Pancreas (tissue), 10 donors: Measurements from ENCODE around the gene PPFIA2. TPM values are rescaled to one million over a fixed set of nuclear protein-coding genes. Genes with fewer than 3 reads are reported as not detected.

ENCODE experiments used
- ATAC-seq, 4 donors: fragments of 200-7000 bp; cut with Tn5 transposase; one replicate each; pipeline versions ENCODE4 v1.8.0 to v1.9.1; 2020; ENCODE audit warnings: mild to moderate bottlenecking in 4 of 4, moderate library complexity in 4 of 4
- DNase-seq, 6 donors: peaks; one replicate each; pipeline ENCODE4 v3.0.0-alpha.2; 2020
- FAIRE-seq: peaks from 2 replicates; lab custom pipeline; 2012; peaks lifted over from hg19 to GRCh38; lab: Jason Lieb, UNC
- H3K27ac ChIP-seq, 4 donors: fragments of 200-600 bp; sonication (generic); 1 replicate in 3 of 4; 2 replicates in 1 of 4; pipeline versions ENCODE4 v1.5.0 to v1.8.0; 2020
- H3K27me3 ChIP-seq, 4 donors: fragments of 200-600 bp; one replicate each; pipeline ENCODE4 v1.8.0; 2021
- H3K36me3 ChIP-seq, 3 donors: fragments of 200-600 bp; sonication (generic) in 1 of 3; one replicate each; pipeline versions ENCODE4 v1.5.0 to v1.8.0; 2020 to 2021
- H3K4me1 ChIP-seq, 3 donors: fragments of 200-600 bp; one replicate each; pipeline ENCODE4 v1.8.0; 2021
- H3K4me3 ChIP-seq, 4 donors: fragments of 200-600 bp; sonication (generic) in 2 of 4; one replicate each; pipeline versions ENCODE4 v1.5.0 to v1.8.0; 2020 to 2021
- H3K9me3 ChIP-seq, 4 donors: fragments of 200-600 bp; one replicate each; pipeline ENCODE4 v1.8.0; 2021
- WGBS, 2 donors: extraction: QIAGEN DNeasy Blood & Tissue Kit; methylation state at CpG; one replicate each; pipeline ENCODE4 v1.1.7; 2013; 5-methylcytosine and 5-hydroxymethylcytosine counted together
- intact Hi-C, 3 donors: fragments of 100-400 bp; cut with DNase I; formaldehyde crosslinking; loops; one replicate each; pipeline versions ENCODE4 v1.11.1 to v1.14.2; 2022
- polyA plus RNA-seq, 2 donors: library from polyadenylated mRNA; stranded (reverse); fragments of 200-250 nt; gene quantifications; one replicate each; pipeline ENCODE4 v1.2.3, GENCODE V29; 2013
- total RNA-seq, 6 donors: library from RNA; stranded (reverse); fragmentation: NEBNext Ultra II Directional in 4 of 6; extraction: Animal tissue kit (Norgen Biotek cat#: 25700) in 4 of 6; gene quantifications; one replicate each; pipeline versions ENCODE4 v1.2.1 to v1.2.4, GENCODE V29; 2021 to 2023
- TF ChIP-seq, protein P1 (sequence below), 4 donors: fragments of 200-600 bp; sonication (generic) in 3 of 4; IDR thresholded peaks; one replicate each; pipeline versions ENCODE4 v1.5.0 to v1.8.0; 2021; ENCODE audit warnings: antibody characterized with exemption in 4 of 4
- donor health status: healthy with polysubstance abuse.
- donor health status: DM: no; HTN: no; CAD: no; lungs with moderate emphysema.
- donor health status: DM: no; HTN: no; CAD: no.
- donor health status: control.
- donor health status: control.
- donor health status: Bipolar disorder and iron deficiency.
- donor health status: DM: yes; HTN: yes; CAD: no.
- donor health status: DM: no; HTN: no; CAD: no.
- donor health status: DM: no; HTN: no; CAD: no.
- donor health status: DM: yes; HTN: yes; CAD: no.

PPFIA2 gene
- total and polyA plus RNA-seq, 8 donors = 0.35 to 1.9 (median 0.55) TPM; not detected in 1

DNA sequence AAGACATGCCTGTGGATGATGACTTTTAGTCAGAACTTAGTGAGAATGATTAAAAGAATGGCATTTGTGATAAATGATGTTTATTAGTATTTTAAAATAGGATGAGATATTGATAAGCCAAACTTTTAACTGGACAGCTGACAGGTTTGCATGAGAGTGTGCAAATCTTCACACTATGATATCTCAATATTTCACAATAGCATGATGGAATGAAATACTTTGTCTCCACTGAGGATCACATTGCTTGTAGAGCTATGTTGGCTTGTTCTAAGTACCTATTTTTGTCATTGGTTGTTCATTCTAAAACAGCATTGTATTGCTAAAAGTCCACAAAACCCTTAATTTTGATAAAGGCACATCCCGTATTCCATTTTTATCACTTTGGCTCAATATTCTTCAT is 359.1 kb downstream of the PPFIA2 start:
- TF ChIP-seq, protein P1, sequence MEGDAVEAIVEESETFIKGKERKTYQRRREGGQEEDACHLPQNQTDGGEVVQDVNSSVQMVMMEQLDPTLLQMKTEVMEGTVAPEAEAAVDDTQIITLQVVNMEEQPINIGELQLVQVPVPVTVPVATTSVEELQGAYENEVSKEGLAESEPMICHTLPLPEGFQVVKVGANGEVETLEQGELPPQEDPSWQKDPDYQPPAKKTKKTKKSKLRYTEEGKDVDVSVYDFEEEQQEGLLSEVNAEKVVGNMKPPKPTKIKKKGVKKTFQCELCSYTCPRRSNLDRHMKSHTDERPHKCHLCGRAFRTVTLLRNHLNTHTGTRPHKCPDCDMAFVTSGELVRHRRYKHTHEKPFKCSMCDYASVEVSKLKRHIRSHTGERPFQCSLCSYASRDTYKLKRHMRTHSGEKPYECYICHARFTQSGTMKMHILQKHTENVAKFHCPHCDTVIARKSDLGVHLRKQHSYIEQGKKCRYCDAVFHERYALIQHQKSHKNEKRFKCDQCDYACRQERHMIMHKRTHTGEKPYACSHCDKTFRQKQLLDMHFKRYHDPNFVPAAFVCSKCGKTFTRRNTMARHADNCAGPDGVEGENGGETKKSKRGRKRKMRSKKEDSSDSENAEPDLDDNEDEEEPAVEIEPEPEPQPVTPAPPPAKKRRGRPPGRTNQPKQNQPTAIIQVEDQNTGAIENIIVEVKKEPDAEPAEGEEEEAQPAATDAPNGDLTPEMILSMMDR (IDR thresholded peaks at IDR 0.05) = no peak
- 80 to 93% methylated on average over 1 of the region's 1 CpG for WGBS, 2 donors
- no peak for FAIRE-seq
- H3K36me3 ChIP-seq = no peaks in the 10 kb centered on the region
- ATAC-seq = no peak
- no peaks in the 10 kb centered on the region for H3K4me1 ChIP-seq
- no peak overlapping the region for H3K4me3 ChIP-seq
- H3K27me3 ChIP-seq = no peaks in the 10 kb centered on the region
- intact Hi-C loops = no loop called here
- no peak overlapping the region for H3K27ac ChIP-seq
- DNase-seq = no peak
- no peaks in the 10 kb centered on the region for H3K9me3 ChIP-seq

GRCh38 chr12:81395431-81395830 is 363.7 kb downstream of the PPFIA2 start:
- intact Hi-C loops = no loop called here
- H3K36me3 ChIP-seq = no peaks in the 10 kb centered on the region
- ATAC-seq = no peak
- no peak for FAIRE-seq
- H3K4me3 ChIP-seq = no peak overlapping the region
- TF ChIP-seq, protein P1 (IDR thresholded peaks at IDR 0.05) = no peak
- 45 to 56% methylated on average over 3 of the region's 3 CpGs for WGBS, 2 donors
- DNase-seq = no peak
- no peak overlapping the region for H3K27ac ChIP-seq
- no peaks in the 10 kb centered on the region for H3K4me1 ChIP-seq
- H3K27me3 ChIP-seq = no peaks in the 10 kb centered on the region
- no peaks in the 10 kb centered on the region for H3K9me3 ChIP-seq

DNA sequence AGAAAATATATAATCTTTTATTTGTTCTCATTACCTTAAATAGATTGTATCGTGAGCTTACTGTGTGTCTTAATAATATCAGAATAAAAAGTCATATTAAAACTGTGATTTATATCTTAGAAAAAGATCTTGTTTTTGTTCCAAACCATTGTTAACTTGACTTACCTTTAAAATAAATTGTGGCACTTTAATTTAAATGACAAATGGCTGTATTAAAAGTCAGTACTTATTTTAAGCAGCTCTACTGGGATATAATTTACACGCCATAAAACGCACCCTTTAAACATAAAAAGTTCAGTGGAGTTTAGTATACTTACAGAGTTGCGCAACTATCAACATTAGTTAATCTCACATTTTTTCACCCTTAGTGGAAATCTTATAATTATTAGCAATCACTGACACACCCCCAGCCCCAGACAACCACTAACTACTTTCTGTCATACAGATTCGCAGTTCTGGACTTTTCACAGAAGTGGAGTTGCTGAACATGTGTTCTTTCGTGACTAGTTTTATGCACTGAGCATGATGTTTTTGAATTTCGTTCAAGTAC is 369.5 kb downstream of the PPFIA2 start:
- Histone ChIP-seq H3K4me1 (no peaks in the 10 kb centered on the region), H3K27ac (no peak overlapping the region), H3K27me3 (no peaks in the 10 kb centered on the region), H3K9me3 (no peaks in the 10 kb centered on the region), H3K36me3 (no peaks in the 10 kb centered on the region), H3K4me3 (no peak overlapping the region)
- 77 to 85% methylated on average over 7 of the region's 7 CpGs for WGBS, 2 donors
- TF ChIP-seq, protein P1 (IDR thresholded peaks at IDR 0.05) = no peak
- DNase-seq (no peak), ATAC-seq (no peak), FAIRE-seq (no peak)
- intact Hi-C loops = no loop called here

GRCh38 chr12:81386101-81386500 is 373.0 kb downstream of the PPFIA2 start:
- no peaks in the 10 kb centered on the region for H3K27me3 ChIP-seq
- H3K9me3 ChIP-seq = no peaks in the 10 kb centered on the region
- FAIRE-seq (no peak), ATAC-seq (no peak), DNase-seq (no peak)
- WGBS, 2 donors = 79 to 90% methylated on average over 1 of the region's 1 CpG
- no peak overlapping the region for H3K27ac ChIP-seq
- TF ChIP-seq, protein P1 (IDR thresholded peaks at IDR 0.05) = no peak
- no peaks in the 10 kb centered on the region for H3K36me3 ChIP-seq
- H3K4me1 ChIP-seq = no peaks in the 10 kb centered on the region
- intact Hi-C loops = no loop called here
- no peak overlapping the region for H3K4me3 ChIP-seq

GRCh38 chr12:81381951-81382350 is 377.2 kb downstream of the PPFIA2 start:
- Histone ChIP-seq H3K4me3 (no peak overlapping the region), H3K27ac (no peak overlapping the region), H3K9me3 (no peaks in the 10 kb centered on the region), H3K27me3 (no peaks in the 10 kb centered on the region), H3K4me1 (peaks cover 0 to 4% (median 0%) of the 10 kb centered on the region in 3 donors), H3K36me3 (no peaks in the 10 kb centered on the region)
- DNase-seq (no peak), FAIRE-seq (no peak), ATAC-seq (no peak)
- 33 to 44% methylated on average over 1 of the region's 1 CpG for WGBS, 2 donors
- TF ChIP-seq, protein P1 (IDR thresholded peaks at IDR 0.05) = no peak
- intact Hi-C loops = no loop called here
